ENCODE measurements around the gene METAP1. TPM values are rescaled to one million over a fixed set of nuclear protein-coding genes. Genes with fewer than 3 reads are reported as not detected.

METAP1 gene
- total and polyA plus RNA-seq, 4 donors, result 9.5 to 16.9 (median 13.4) TPM

DNA sequence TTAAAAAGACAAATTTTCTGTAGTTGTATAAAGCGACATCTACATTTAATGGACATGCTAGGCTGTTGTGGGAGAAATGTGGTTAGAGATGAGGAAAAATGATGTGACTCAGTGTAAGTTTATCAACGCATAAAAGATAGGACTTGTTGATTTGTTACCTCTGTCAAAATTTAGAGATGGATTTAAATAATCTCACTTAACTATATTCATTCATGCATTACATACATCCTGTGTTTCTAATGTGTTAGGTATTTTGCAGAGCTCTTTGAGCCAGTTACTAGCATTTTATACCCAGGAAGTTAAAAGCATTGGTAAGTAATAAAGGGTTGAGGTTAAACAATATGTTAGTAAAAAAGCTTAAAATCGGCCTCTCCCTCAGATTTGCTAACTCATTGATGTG is 34.3 kb downstream of the METAP1 start:
- peaks cover 0 to 3% (median 0%) of the 10 kb centered on the region in 4 donors for H3K36me3 ChIP-seq (ENCODE audit: control insufficient read depth in 4 of 4, insufficient read depth in 3 of 4, low read depth in 1 of 4, low read length in 3 of 4)
- H3K4me1 ChIP-seq (ENCODE audit: control insufficient read depth in 4 of 4, insufficient read depth in 4 of 4, low read length in 3 of 4), result peaks cover 0 to 4% (median 3%) of the 10 kb centered on the region in 4 donors
- H3K27ac ChIP-seq (ENCODE audit: low read depth in 1 of 2, low read length in 2 of 2), result no peak overlapping the region
- WGBS, result 86% methylated on average over 3 of the region's 3 CpGs
- TF ChIP-seq EGR1 (IDR thresholded peaks at IDR 0.05; ENCODE audit: low read depth in 2 of 2) (no peak), REST (IDR thresholded peaks at IDR 0.05) (no peak), RXRA (IDR thresholded peaks at IDR 0.05) (no peak), JUND (IDR thresholded peaks at IDR 0.05) (no peak), YY1 (IDR thresholded peaks at IDR 0.05) (no peak), FOXA2 (IDR thresholded peaks at IDR 0.05) (no peak), NR2F2 (IDR thresholded peaks at IDR 0.05) (no peak)
- TF ChIP-seq, protein P1, sequence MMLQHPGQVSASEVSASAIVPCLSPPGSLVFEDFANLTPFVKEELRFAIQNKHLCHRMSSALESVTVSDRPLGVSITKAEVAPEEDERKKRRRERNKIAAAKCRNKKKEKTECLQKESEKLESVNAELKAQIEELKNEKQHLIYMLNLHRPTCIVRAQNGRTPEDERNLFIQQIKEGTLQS (IDR thresholded peaks at IDR 0.05), result no peak
- H3K27me3 ChIP-seq (ENCODE audit: control insufficient read depth in 4 of 4, insufficient read depth in 4 of 4, low read length in 3 of 4), result no peaks in the 10 kb centered on the region
- no peak for DNase-seq (ENCODE audit: low spot score)
- no peaks in the 10 kb centered on the region for H3K9me3 ChIP-seq (ENCODE audit: control insufficient read depth in 4 of 4, low read length in 3 of 4)
- no peak overlapping the region for H3K9ac ChIP-seq (ENCODE audit: low read depth in 1 of 2, low read length in 2 of 2)
- no peak overlapping the region for H3K4me3 ChIP-seq (ENCODE audit: low read depth in 1 of 3, low read length in 3 of 3)

- no peaks in the 10 kb centered on the region for H3K27me3 ChIP-seq (ENCODE audit: control insufficient read depth in 4 of 4, insufficient read depth in 4 of 4, low read length in 3 of 4)
- no peak overlapping the region for H3K9ac ChIP-seq (ENCODE audit: low read depth in 1 of 2, low read length in 2 of 2)
- no peaks in the 10 kb centered on the region for H3K9me3 ChIP-seq (ENCODE audit: control insufficient read depth in 4 of 4, low read length in 3 of 4)
- H3K36me3 ChIP-seq (ENCODE audit: control insufficient read depth in 4 of 4, insufficient read depth in 3 of 4, low read depth in 1 of 4, low read length in 3 of 4), result peaks cover 0 to 3% (median 0%) of the 10 kb centered on the region in 4 donors
- H3K27ac ChIP-seq (ENCODE audit: low read depth in 1 of 2, low read length in 2 of 2), result no peak overlapping the region
- no peak overlapping the region for H3K4me3 ChIP-seq (ENCODE audit: low read depth in 1 of 3, low read length in 3 of 3)
- TF ChIP-seq RXRA (IDR thresholded peaks at IDR 0.05) (no peak), FOXA1 (IDR thresholded peaks at IDR 0.05) (no peak), SP1 (IDR thresholded peaks at IDR 0.05) (no peak), GABPA (IDR thresholded peaks at IDR 0.05 in 1 of 2, conservative IDR thresholded peaks at IDR 0.05 in 1 of 2) (no peak), TAF1 (conservative IDR thresholded peaks at IDR 0.05) (no peak), CTCF (IDR thresholded peaks at IDR 0.05; ENCODE audit: low read depth, low read length, missing input control) (no peak), FOXA2 (IDR thresholded peaks at IDR 0.05) (no peak)
- TF ChIP-seq, protein P1 (IDR thresholded peaks at IDR 0.05), result no peak
- WGBS, result 97% methylated on average over 4 of the region's 4 CpGs
- no peak for DNase-seq (ENCODE audit: low spot score)
- no peaks in the 10 kb centered on the region for H3K4me1 ChIP-seq (ENCODE audit: control insufficient read depth in 4 of 4, insufficient read depth in 4 of 4, low read length in 3 of 4)
These were observed 38.4 kb downstream of the METAP1 start for GRCh38 chr4:99033956-99034355.

All from liver (tissue), 9 donors.